Calu3 (cell line): ENCODE data around the gene NCSTN. TPM values are rescaled to one million over a fixed set of nuclear protein-coding genes. Genes with fewer than 3 reads are reported as not detected.

Experiments
- BruUV-seq: library from RNA; stranded (reverse); fragments of 400-500 nt; replicated peaks from 2 replicates; lab custom pipeline; 2021; lab: Mats Ljungman, UMichigan
- CTCF ChIA-PET: fragments of 300-600 bp; sonication (Branson Sonifier 250); formaldehyde crosslinking; loops from one replicate; lab custom pipeline; 2022; ENCODE audit warnings: antibody characterized with exemption; lab: Charles Lee
- DNase-seq: peaks from one replicate; pipeline ENCODE4 v3.0.0; 2022
- H3K27ac Mint-ChIP-seq: one replicate; pipeline ENCODE4 v1.8.0; 2022; ENCODE audit warnings: mixed read lengths; ENCODE audit not compliant: unreplicated experiment
- H3K27me3 Mint-ChIP-seq: one replicate; pipeline ENCODE4 v1.8.0; 2022; ENCODE audit warnings: mixed read lengths; ENCODE audit not compliant: unreplicated experiment
- H3K36me3 Mint-ChIP-seq: one replicate; pipeline ENCODE4 v1.8.0; 2022; ENCODE audit warnings: mild to moderate bottlenecking, moderate library complexity, mixed read lengths; ENCODE audit not compliant: insufficient read depth, unreplicated experiment
- H3K4me1 Mint-ChIP-seq: one replicate; pipeline ENCODE4 v1.8.0; 2022; ENCODE audit warnings: mild to moderate bottlenecking, low read depth, mixed read lengths; ENCODE audit not compliant: unreplicated experiment
- H3K4me3 Mint-ChIP-seq: one replicate; pipeline ENCODE4 v1.8.0; 2022; ENCODE audit warnings: mild to moderate bottlenecking, low read depth, moderate library complexity, mixed read lengths; ENCODE audit not compliant: unreplicated experiment
- H3K9me3 Mint-ChIP-seq: one replicate; pipeline ENCODE4 v1.8.0; 2022; ENCODE audit warnings: low read depth, mixed read lengths; ENCODE audit not compliant: unreplicated experiment
- CTCF ChIP-seq: fragments of 200-600 bp; IDR thresholded peaks from one replicate; pipeline ENCODE4 v1.8.0; 2022; ENCODE audit warnings: antibody characterized with exemption; ENCODE audit not compliant: unreplicated experiment
- intact Hi-C: fragments of 100-400 bp; cut with micrococcal nuclease; formaldehyde crosslinking; loops from one replicate; pipeline ENCODE4 v1.10.0; 2022; ENCODE audit not compliant: unreplicated experiment
- total RNA-seq: library from RNA; stranded (reverse); gene quantifications from 2 replicates; pipeline ENCODE4 v1.2.3, GENCODE V29; 2022

The NCSTN gene
- total RNA-seq, 1 experiment from 2014 or later = 135 TPM

GRCh38 chr1:160401487-160401805, 58.3 kb downstream of the NCSTN start:
- BruUV-seq = no TSS peak
- no peak for DNase-seq
- Mint-ChIP-seq H3K4me3 (peak overlapping the region; percentile 27), H3K27me3 (peaks cover 70% of the 10 kb centered on the region), H3K36me3 (peaks cover 5% of the 10 kb centered on the region), H3K27ac (no peak overlapping the region), H3K9me3 (no peaks in the 10 kb centered on the region), H3K4me1 (peaks cover 6% of the 10 kb centered on the region)
- intact Hi-C loops = no loop called here
- no peak for TF ChIP-seq CTCF
- CTCF ChIA-PET = no interaction called here

GRCh38 chr1:160402001-160402795, 59.0 kb downstream of the NCSTN start:
- no peak for DNase-seq
- Mint-ChIP-seq H3K9me3 (no peaks in the 10 kb centered on the region), H3K27ac (no peak overlapping the region), H3K4me3 (no peak overlapping the region), H3K27me3 (peaks cover 69% of the 10 kb centered on the region), H3K4me1 (peaks cover 6% of the 10 kb centered on the region), H3K36me3 (peaks cover 5% of the 10 kb centered on the region)
- CTCF ChIA-PET = interaction anchor here (1.2 kb wide), 1 partner anchor 26 kb away, joined by 3 read pairs; no protein-coding TSS in a partner anchor
- intact Hi-C loops = no loop called here
- BruUV-seq = no TSS peak
- TF ChIP-seq CTCF = no peak

GRCh38 chr1:160403244-160403643, 60.1 kb downstream of the NCSTN start:
- TF ChIP-seq CTCF = no peak
- Mint-ChIP-seq H3K36me3 (peaks cover 5% of the 10 kb centered on the region), H3K4me3 (no peak overlapping the region), H3K4me1 (peaks cover 15% of the 10 kb centered on the region), H3K9me3 (no peaks in the 10 kb centered on the region), H3K27ac (no peak overlapping the region), H3K27me3 (peaks cover 69% of the 10 kb centered on the region)
- no TSS peak for BruUV-seq
- no peak for DNase-seq
- intact Hi-C loops = no loop called here
- CTCF ChIA-PET = no interaction called here

GRCh38 chr1:160404094-160404493, 60.9 kb downstream of the NCSTN start:
- Mint-ChIP-seq H3K27me3 (peaks cover 62% of the 10 kb centered on the region), H3K4me3 (no peak overlapping the region), H3K36me3 (peaks cover 5% of the 10 kb centered on the region), H3K9me3 (no peaks in the 10 kb centered on the region), H3K27ac (no peak overlapping the region), H3K4me1 (peaks cover 17% of the 10 kb centered on the region)
- BruUV-seq = no TSS peak
- no peak for DNase-seq
- TF ChIP-seq CTCF = no peak
- intact Hi-C loops = no loop called here
- CTCF ChIA-PET = no interaction called here
